ENCODE measurements around the gene TMED9.

GRCh38 chr5:177607115-177607451, 15.1 kb downstream of the TMED9 start:
- TF ChIP-seq POLR2AphosphoS5 (IDR thresholded peaks at IDR 0.05; ENCODE audit: low read depth, low read length) (no peak), SIN3A (IDR thresholded peaks at IDR 0.05; ENCODE audit: borderline replicate concordance, insufficient read depth, low read length) (no peak), TAF1 (IDR thresholded peaks at IDR 0.05; ENCODE audit: borderline replicate concordance, insufficient read depth, low read length) (no peak), REST (IDR thresholded peaks at IDR 0.05; ENCODE audit: insufficient read depth in 1 of 2, low read depth in 2 of 2, low read length in 2 of 2) (no peak)
